ENCODE data around the gene ARF6. TPM values are rescaled to one million over a fixed set of nuclear protein-coding genes. Genes with fewer than 3 reads are reported as not detected.

Gene ARF6
- polyA plus RNA-seq, 1 donor from 2014 or later, result 24.1 TPM

GRCh38 chr14:49882826-49883694 lies 9.8 kb upstream of the ARF6 start:
- TF ChIP-seq REST (IDR thresholded peaks at IDR 0.05; ENCODE audit: borderline replicate concordance) (no peak), EZH2 (IDR thresholded peaks at IDR 0.05; ENCODE audit: borderline replicate concordance, insufficient read depth, low read length, poor library complexity, severe bottlenecking) (no peak), TAF1 (IDR thresholded peaks at IDR 0.05; ENCODE audit: low read depth) (no peak), POLR2AphosphoS5 (IDR thresholded peaks at IDR 0.05) (no peak), SMC3 (conservative IDR thresholded peaks at IDR 0.05; ENCODE audit: poor library complexity) (no peak), RAD21 (conservative IDR thresholded peaks at IDR 0.05) (no peak), MXI1 (conservative IDR thresholded peaks at IDR 0.05; ENCODE audit: poor library complexity, severe bottlenecking) (no peak), EP300 (conservative IDR thresholded peaks at IDR 0.05; ENCODE audit: poor library complexity, severe bottlenecking) (no peak)
- Histone ChIP-seq H3K4me3 (ENCODE audit: low read length) (no peak overlapping the region), H3K9me2 (ENCODE audit: insufficient read depth, low read length) (no peaks in the 10 kb centered on the region), H2AFZ (ENCODE audit: low read depth, low read length) (no peak overlapping the region), H3K9me3 (ENCODE audit: low read length) (no peaks in the 10 kb centered on the region), H3K4me2 (ENCODE audit: low read length) (no peak overlapping the region), H3K27ac (ENCODE audit: low read length) (no peak overlapping the region), H3K36me3 (ENCODE audit: insufficient read depth, low read length) (no peaks in the 10 kb centered on the region), H4K20me1 (ENCODE audit: insufficient read depth) (no peaks in the 10 kb centered on the region), H3F3A (ENCODE audit: insufficient read depth, low read length, poor library complexity, severe bottlenecking) (no peaks in the 10 kb centered on the region), H3K79me2 (replicated peaks; ENCODE audit: insufficient read depth, low read length) (no peaks in the 10 kb centered on the region), H3K27me3 (ENCODE audit: insufficient read depth, low read depth, low read length) (no peaks in the 10 kb centered on the region), H3K9ac (ENCODE audit: low read length) (no peak overlapping the region)

- Histone ChIP-seq H3K27me3 (ENCODE audit: insufficient read depth, low read depth, low read length) (no peaks in the 10 kb centered on the region), H3K4me2 (ENCODE audit: low read length) (no peak overlapping the region), H4K20me1 (ENCODE audit: insufficient read depth) (no peaks in the 10 kb centered on the region), H3K4me3 (ENCODE audit: low read length) (no peak overlapping the region), H3K27ac (ENCODE audit: low read length) (no peak overlapping the region), H3K79me2 (replicated peaks; ENCODE audit: insufficient read depth, low read length) (no peaks in the 10 kb centered on the region), H2AFZ (ENCODE audit: low read depth, low read length) (no peak overlapping the region), H3K9ac (ENCODE audit: low read length) (no peak overlapping the region), H3K36me3 (ENCODE audit: insufficient read depth, low read length) (no peaks in the 10 kb centered on the region), H3K9me3 (ENCODE audit: low read length) (no peaks in the 10 kb centered on the region), H3F3A (ENCODE audit: insufficient read depth, low read length, poor library complexity, severe bottlenecking) (no peaks in the 10 kb centered on the region), H3K9me2 (ENCODE audit: insufficient read depth, low read length) (no peaks in the 10 kb centered on the region)
- no peak for TF ChIP-seq TAF1 (IDR thresholded peaks at IDR 0.05; ENCODE audit: low read depth)
- TF ChIP-seq MXI1 (conservative IDR thresholded peaks at IDR 0.05; ENCODE audit: poor library complexity, severe bottlenecking), result no peak
- no peak for TF ChIP-seq REST (IDR thresholded peaks at IDR 0.05; ENCODE audit: borderline replicate concordance)
- no peak for TF ChIP-seq EP300 (conservative IDR thresholded peaks at IDR 0.05; ENCODE audit: poor library complexity, severe bottlenecking)
- no peak for TF ChIP-seq SMC3 (conservative IDR thresholded peaks at IDR 0.05; ENCODE audit: poor library complexity)
- TF ChIP-seq RAD21 (conservative IDR thresholded peaks at IDR 0.05), result no peak
- TF ChIP-seq POLR2AphosphoS5 (IDR thresholded peaks at IDR 0.05), result no peak
- no peak for TF ChIP-seq EZH2 (IDR thresholded peaks at IDR 0.05; ENCODE audit: borderline replicate concordance, insufficient read depth, low read length, poor library complexity, severe bottlenecking)
- TF ChIP-seq CTCF (IDR thresholded peaks at IDR 0.05; ENCODE audit: poor library complexity, severe bottlenecking), result no peak
These were observed 6.4 kb upstream of the ARF6 start for GRCh38 chr14:49886523-49886922.
